Stimulated activated CD4-positive, alpha-beta T cell treated with anti-CD3 and anti-CD28 coated beads, Interleukin-2, amount 100 ng/mL, for 48 hours (primary cell): ENCODE results near the gene SOX2.

Experiments used
- DNase-seq, 2 donors: peaks; one replicate each; pipeline ENCODE4 v3.0.0-alpha.2; 2020

Gene SOX2

DNA sequence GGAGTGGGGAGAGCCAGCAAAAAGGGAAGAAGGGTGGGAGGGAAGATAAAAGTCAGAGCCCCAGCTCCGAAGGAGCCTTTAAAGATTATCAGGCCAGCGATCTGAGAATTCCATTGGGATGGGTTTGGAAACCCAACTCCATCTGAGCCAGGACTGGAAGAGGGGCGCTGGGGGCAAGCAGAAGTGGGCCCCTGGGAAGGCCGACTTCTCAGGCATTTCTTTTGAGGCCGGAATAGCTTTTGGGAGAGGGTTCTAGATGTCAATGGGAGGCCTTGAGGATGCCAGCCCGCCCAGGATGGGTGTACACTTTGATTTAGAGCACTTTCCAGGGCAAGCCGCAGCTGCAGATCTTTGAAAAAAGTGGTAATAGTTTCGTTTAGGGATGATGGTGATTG lies 6.6 kb upstream of the SOX2 start:
- DNase-seq: no peak

GRCh38 chr3:181707980-181708379 lies 3.7 kb upstream of the SOX2 start:
- no peak for DNase-seq

GRCh38 chr3:181709537-181710279 lies 2.0 kb upstream of the SOX2 start:
- peak; percentile 69 to 74 for DNase-seq

DNA sequence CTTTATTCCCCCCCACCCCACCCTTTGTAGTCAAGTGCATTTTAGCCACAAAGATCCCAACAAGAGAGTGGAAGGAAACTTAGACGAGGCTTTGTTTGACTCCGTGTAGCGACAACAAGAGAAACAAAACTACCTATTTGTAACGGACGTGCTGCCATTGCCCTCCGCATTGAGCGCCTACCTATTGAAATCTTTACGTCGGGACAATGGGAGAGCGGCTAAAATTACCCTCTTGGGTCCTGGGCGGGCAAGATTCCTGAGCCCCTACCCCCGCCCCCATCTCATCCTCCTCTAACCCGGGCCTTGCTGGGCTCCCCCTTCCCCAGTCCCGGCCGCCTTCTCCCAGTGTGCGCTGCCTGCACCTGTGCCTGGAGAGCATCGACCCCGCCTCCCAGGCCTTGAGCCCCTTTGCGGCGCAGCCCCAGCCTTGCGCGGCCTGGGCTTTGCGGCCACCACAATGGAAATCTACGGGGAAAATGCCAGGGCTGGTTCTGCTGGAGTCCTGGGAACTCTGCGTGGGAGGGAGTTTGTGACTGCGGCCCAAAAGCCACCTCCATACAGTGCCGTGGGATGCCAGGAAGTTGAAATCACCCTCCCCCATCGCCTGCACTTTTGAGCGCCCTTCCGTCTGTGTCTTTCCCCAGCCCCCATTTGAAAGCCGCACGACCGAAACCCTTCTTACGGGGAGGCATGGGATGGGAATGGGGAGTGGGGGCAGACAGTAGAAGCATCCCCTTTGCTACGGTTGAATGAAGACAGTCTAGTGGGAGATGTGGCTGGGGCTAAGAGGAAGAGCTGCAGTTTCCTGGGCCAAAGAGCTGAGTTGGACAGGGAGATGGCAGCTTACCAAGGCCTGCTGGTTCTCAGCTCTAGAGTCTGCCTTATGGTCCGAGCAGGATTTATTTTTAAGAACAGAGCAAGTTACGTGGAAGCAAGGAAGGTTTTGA lies 1.1 kb upstream of the SOX2 start:
- DNase-seq: no peak

DNA sequence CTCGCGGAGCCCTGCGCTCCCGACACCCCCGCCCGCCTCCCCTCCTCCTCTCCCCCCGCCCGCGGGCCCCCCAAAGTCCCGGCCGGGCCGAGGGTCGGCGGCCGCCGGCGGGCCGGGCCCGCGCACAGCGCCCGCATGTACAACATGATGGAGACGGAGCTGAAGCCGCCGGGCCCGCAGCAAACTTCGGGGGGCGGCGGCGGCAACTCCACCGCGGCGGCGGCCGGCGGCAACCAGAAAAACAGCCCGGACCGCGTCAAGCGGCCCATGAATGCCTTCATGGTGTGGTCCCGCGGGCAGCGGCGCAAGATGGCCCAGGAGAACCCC lies 464 bp downstream of the SOX2 start:
- no peak for DNase-seq

- DNase-seq: no peak
Measured at GRCh38 chr3:181712553-181713279, 991 bp downstream of the SOX2 start.

DNA sequence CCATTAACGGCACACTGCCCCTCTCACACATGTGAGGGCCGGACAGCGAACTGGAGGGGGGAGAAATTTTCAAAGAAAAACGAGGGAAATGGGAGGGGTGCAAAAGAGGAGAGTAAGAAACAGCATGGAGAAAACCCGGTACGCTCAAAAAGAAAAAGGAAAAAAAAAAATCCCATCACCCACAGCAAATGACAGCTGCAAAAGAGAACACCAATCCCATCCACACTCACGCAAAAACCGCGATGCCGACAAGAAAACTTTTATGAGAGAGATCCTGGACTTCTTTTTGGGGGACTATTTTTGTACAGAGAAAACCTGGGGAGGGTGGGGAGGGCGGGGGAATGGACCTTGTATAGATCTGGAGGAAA lies 1.5 kb downstream of the SOX2 start:
- DNase-seq: no peak

DNA sequence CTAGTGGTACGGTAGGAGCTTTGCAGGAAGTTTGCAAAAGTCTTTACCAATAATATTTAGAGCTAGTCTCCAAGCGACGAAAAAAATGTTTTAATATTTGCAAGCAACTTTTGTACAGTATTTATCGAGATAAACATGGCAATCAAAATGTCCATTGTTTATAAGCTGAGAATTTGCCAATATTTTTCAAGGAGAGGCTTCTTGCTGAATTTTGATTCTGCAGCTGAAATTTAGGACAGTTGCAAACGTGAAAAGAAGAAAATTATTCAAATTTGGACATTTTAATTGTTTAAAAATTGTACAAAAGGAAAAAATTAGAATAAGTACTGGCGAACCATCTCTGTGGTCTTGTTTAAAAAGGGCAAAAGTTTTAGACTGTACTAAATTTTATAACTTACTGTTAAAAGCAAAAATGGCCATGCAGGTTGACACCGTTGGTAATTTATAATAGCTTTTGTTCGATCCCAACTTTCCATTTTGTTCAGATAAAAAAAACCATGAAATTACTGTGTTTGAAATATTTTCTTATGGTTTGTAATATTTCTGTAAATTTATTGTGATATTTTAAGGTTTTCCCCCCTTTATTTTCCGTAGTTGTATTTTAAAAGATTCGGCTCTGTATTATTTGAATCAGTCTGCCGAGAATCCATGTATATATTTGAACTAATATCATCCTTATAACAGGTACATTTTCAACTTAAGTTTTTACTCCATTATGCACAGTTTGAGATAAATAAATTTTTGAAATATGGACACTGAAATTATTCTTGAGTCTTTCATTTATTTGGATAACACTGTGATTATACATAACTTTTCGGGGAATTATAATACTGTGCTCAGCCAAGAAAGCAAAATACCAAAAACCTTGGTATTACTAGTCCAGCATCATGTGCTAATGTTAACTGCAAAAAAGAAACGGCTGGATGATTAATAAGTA lies 2.2 kb downstream of the SOX2 start:
- no peak for DNase-seq

DNA sequence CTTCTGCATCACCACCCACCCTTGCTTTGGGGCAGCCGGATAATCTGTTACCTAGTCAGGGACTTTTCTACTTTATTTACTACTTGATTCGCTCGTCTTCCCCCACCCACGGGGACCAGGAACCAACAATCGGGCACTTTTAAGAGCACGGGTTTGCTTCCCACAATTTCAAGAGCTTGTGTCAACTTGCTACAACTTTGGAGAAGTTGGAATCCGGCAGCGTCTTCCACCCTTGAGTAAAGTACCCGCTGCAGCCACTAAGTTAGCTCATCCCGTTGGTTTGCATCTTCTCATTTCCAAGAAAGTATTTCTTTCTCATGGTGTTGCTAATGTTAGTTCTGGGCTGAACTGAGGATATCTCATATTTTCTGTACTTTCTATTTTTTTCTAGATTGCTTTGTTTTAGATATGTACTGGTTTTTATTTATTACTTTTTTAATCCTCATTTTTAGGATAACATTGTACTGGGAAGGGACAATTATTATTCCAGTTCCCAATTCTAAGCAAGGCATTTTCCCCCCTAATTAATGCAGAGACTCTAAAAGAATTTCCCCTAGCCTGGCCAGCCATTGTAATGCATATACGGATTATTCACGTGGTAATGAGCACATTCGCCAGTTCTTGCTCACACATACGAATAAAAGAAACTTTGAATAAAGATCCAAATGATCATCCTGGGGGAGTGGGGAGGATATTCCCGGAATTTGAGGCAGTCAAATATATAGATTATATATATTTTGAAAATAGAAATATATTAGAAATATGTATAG lies 4.0 kb downstream of the SOX2 start:
- DNase-seq: no peak

DNA sequence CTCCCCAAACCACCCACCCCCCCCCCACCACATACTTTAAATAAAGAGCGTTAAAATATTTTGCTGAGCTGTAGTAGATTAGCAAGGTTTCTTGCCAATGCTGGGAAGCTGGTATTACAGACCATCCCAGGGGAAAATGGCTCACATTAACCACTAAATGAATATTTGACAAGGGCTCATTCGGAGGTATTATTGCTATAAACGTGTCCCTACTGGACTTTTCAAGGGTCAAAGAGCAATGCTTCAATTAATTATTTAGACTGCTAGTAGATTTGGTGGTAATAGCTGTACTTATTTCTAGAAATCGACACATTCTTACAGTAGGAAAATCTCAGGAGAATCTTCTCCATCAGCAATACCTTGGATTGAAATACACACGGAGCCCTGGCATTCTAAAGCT lies 5.2 kb downstream of the SOX2 start:
- DNase-seq: no peak

DNA sequence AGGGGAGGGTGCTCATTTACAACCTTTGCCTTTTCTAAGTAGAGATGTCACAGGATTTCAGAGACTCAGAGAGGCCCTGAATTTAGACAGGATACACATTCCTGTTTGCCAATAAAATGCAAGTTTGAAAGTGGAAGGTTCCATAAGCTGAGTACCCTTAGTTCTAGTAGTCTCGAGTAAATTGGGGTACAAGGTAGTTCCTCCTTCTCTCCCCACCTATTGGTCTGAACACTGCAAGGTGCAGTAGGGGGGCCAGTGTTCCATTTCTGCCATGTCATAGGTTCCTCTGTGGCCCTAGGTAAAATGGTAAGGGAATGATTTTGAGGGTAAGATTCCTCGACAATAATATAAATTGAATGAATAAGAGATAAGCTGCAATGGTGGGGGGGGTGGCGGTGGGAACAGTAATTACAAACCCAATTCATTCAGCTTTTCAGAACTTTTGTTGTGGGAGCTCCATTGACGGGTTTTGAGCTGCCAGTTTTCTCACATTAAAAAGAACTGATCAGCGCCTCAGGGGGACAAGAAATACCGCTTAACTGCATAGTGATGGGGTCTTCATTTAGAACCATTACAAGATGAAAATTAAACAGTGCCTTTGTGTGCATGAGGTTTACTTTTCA lies 5.9 kb downstream of the SOX2 start:
- DNase-seq: no peak

DNA sequence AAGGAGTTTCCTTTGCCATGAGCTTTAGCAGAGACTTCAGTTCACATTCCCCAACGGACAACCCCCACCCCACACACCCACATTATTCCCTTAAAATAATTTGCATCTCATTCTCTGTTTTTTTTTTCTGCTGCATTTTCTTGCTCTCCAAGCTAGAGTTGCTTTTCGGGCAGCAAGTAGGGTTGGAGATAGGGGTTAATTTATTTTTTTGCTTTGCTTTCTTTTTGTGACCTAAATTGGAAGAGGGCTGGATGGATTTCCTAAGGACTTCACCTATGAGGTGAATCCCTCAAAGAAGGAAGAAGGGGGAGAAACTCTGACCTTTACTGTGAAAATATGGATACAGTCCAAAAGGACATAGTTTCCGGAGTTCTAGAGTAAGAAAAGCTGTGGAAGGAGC lies 6.6 kb downstream of the SOX2 start:
- no peak for DNase-seq

DNA sequence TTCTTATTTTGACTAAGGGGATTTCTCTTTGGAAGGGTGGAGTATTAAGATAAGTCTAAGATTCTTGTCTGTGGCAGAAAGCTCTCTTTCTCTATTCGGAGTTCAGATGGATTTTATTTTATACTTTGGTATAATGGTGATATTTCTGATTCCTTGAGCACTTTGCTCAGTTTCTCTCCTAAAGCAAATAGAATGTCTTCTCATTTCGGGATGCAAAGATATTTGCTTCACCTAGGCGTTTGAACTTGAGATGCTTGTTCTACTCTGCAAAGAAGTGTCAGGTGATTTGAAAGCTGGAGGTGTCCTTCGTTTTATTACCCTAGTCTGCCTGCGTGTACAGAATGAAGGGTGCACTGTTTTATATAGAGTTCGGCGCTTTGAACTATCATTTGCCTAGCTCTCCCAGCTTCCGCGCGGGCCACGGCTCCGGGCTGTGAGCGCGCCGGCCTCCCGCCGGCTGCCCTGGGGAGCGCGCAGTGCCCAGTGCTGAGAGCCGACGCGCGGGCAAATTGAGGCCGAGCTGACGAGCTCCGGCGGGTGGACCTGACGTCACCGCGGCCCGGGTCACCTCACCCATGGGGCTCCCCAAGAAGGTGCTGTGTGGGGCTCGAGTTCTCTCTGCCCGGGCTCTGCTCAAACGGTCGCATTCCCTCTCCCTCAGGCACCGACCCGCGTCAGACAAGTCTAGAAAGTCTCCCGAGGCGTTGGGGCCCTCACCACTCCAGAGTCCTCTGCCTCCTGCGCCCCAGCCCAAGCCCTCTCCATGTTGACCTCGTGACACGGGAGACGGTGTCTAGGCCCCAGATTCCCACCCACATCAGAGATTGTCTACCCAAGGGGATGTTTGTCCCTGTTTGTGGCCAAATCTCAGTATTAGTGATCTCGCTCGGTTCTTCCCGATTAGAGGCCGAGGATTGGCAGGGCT lies 7.5 kb downstream of the SOX2 start:
- DNase-seq: no peak

GRCh38 chr3:181719991-181720680 lies 8.4 kb downstream of the SOX2 start:
- no peak for DNase-seq

- DNase-seq: no peak
Measured at GRCh38 chr3:181721046-181721875, 9.5 kb downstream of the SOX2 start.

DNA sequence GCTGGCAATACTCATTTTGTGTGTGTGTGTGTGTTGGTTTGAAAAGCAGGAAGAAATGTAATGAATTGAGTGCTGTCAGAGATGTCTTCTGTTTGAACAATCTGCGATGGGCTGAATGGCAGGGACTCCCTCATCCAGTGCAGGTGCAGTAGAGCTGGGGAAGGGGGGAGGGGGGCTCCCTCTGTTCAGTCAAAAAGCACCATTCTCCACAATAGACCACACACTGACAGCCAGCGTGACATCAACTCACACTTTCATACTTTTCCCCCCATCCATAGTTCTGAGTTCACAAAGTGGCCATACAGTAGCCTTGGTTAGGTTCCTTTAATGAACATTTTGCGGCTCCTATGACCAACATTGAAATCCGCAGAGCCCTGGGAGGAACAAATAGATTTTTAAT lies 10.4 kb downstream of the SOX2 start:
- no peak for DNase-seq

GRCh38 chr3:181722766-181723425 lies 11.2 kb downstream of the SOX2 start:
- no peak for DNase-seq

DNA sequence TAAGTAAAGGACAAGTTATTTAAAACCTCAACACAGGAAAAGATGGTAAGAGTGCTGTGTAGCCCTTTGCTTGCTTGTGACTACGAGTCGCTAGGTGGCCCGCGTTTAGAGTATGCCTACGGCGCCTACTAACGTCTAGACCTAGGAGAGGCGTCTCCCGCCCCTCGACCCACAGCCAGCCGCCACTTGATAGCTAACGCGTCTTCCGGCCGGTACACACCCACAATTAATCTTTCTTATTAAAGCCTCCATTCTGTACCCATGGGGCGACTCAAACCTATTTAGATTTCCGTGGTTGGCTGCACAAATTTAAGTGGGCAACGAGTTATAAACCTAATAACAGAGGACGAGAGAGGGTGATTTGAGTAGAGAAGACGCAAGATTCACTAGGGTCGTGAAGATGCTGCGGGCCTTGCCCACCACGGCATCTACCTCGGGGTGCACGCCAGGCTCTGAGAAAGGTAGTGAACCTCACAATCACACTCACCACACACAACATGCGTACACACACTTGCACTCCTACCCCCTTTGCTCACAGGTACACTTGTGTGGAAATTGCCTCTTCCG lies 12.0 kb downstream of the SOX2 start:
- DNase-seq: no peak
